ENCODE measurements around the gene BRSK1. TPM values are rescaled to one million over a fixed set of nuclear protein-coding genes. Genes with fewer than 3 reads are reported as not detected.

BRSK1 gene
- total and polyA plus RNA-seq, 2 experiments from 2014 or later: 0.55 to 1.9 TPM

DNA sequence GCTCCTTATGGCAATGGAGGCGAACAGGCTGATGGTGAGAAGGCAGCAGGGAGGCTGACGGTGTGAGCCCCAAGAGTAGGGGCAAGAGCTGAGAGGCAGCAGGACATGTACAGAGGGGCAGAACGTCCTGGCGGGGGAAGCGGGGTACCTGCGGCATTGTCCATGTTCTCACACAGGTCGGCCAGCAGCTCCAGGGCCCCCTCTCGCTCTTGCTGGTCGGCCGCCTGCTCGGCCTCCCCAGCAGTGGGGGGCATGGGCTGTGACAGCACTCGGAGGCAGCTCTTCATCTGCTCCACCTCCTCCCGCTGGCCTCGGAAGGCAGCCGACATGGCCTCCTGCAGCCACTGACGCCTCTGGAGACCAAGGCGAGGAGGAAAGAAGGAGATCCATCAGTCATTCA is 6.3 kb upstream of the BRSK1 start:
- no peak for TF ChIP-seq EZH2phosphoT487 (IDR thresholded peaks at IDR 0.05; ENCODE audit: insufficient read depth, low read depth)
- no peak for TF ChIP-seq EZH2 (IDR thresholded peaks at IDR 0.05; ENCODE audit: insufficient read depth, poor library complexity, severe bottlenecking)
- Histone ChIP-seq H3K4me3 (no peak overlapping the region), H3K4me1 (ENCODE audit: insufficient read depth) (peaks cover 7% of the 10 kb centered on the region; the same call in 1 of the 2 replicates), H2AFZ (no peak overlapping the region), H3K79me2 (ENCODE audit: insufficient read depth) (peaks cover 13% of the 10 kb centered on the region; the same call in 1 of the 2 replicates), H3K27me3 (replicated peaks; ENCODE audit: insufficient read depth) (no peaks in the 10 kb centered on the region), H3K36me3 (ENCODE audit: low read depth) (no peaks in the 10 kb centered on the region), H3F3A (ENCODE audit: insufficient read depth) (peaks cover 6% of the 10 kb centered on the region; the same call in 1 of the 2 replicates), H4K20me1 (ENCODE audit: insufficient read depth) (no peaks in the 10 kb centered on the region), H3K27ac (no peak overlapping the region), H3K4me2 (ENCODE audit: unreplicated experiment) (no peak overlapping the region), H3K9me3 (ENCODE audit: low read depth) (no peaks in the 10 kb centered on the region), H3K9ac (no peak overlapping the region), H3K9me2 (ENCODE audit: insufficient read depth) (no peaks in the 10 kb centered on the region)
- no peak for DNase-seq
- in situ Hi-C loops (cut with MboI): no loop called here
- whole genome bisulfite sequencing, 2 experiments (ENCODE audit: low coverage in 1 of 2, low lambda C conversion rate in 2 of 2, missing lambda C conversion rate in 2 of 2): 88 to 91% methylated on average over 15 to 17 of the region's 17 CpGs

DNA sequence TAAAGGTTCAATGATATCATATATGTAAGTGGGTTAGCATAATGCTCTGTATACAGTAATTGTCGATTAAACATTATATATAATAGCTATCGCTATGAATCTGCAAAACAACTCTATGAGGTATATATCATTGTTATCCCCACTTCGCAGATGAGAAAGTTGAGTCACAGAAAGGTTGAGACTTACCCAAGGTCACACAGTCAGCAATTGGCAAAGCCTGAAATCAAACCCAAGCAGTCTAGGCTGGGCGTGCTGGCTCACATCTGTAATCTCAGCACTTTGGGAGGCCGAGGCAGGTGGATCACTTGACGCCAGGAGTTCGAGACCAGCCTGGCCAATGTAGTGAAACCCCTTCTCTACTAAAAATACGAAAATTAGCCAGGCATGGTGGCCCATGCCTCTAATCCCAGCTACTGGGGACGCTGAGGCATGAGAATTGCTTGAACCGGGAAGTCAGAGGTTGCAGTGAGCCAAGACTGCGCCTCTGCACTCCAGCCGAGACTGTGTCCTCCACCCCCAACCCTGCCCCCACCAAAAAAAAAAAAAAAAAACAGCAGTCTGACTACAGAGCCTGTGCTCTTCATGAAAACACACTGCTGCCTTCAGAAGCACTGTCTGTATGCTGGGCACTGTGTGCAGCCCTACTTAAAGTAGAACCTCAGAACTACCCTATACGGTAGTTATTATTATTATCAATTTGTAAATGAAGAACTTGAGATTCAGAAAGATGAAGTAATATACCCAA is 5.2 kb upstream of the BRSK1 start:
- Histone ChIP-seq H3K27ac (no peak overlapping the region), H2AFZ (no peak overlapping the region), H3K79me2 (ENCODE audit: insufficient read depth) (peaks cover 13% of the 10 kb centered on the region; the same call in 1 of the 2 replicates), H3K36me3 (ENCODE audit: low read depth) (no peaks in the 10 kb centered on the region), H3F3A (ENCODE audit: insufficient read depth) (peaks cover 6% of the 10 kb centered on the region; the same call in 1 of the 2 replicates), H3K27me3 (replicated peaks; ENCODE audit: insufficient read depth) (no peaks in the 10 kb centered on the region), H3K9ac (peak overlapping the region; percentile 85; the same call in 1 of the 2 replicates), H3K4me2 (ENCODE audit: unreplicated experiment) (peak overlapping the region; percentile 73), H3K9me2 (ENCODE audit: insufficient read depth) (no peaks in the 10 kb centered on the region), H4K20me1 (ENCODE audit: insufficient read depth) (no peaks in the 10 kb centered on the region), H3K4me1 (ENCODE audit: insufficient read depth) (peaks cover 7% of the 10 kb centered on the region; the same call in 1 of the 2 replicates), H3K4me3 (peak overlapping the region; percentile 98), H3K9me3 (ENCODE audit: low read depth) (no peaks in the 10 kb centered on the region)
- WGBS, 2 experiments (ENCODE audit: low coverage in 1 of 2, low lambda C conversion rate in 2 of 2, missing lambda C conversion rate in 2 of 2): 91% methylated on average over 13 of the region's 13 CpGs
- no peak for DNase-seq
- in situ Hi-C loops (cut with MboI): no loop called here
- TF ChIP-seq EZH2phosphoT487 (IDR thresholded peaks at IDR 0.05; ENCODE audit: insufficient read depth, low read depth) (no peak), EZH2 (IDR thresholded peaks at IDR 0.05; ENCODE audit: insufficient read depth, poor library complexity, severe bottlenecking) (no peak)

DNA sequence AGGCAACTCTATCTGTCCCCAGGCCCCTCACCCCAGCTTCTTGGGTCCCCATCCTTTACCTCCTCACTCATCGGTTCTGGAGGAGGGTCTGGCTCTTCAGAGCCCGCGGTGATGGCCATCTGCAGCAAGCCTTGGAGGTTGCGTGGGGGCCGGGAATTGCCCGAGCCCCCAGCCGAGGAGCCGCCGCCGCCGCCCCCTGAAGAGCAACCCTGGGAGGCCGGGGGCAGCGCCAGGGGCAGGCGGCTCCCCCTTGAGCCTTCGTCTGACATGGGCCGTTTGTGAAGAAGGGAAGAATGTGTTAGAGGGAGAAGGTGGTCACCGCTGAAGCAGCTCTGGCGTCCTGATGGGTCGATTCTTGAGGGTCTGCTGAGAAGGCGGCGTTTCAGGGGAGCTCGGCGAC is 4.5 kb upstream of the BRSK1 start:
- H3K36me3 ChIP-seq (ENCODE audit: low read depth): no peaks in the 10 kb centered on the region
- H3K4me2 ChIP-seq (ENCODE audit: unreplicated experiment): peak overlapping the region; percentile 73
- H3K27me3 ChIP-seq (replicated peaks; ENCODE audit: insufficient read depth): no peaks in the 10 kb centered on the region
- peaks cover 6% of the 10 kb centered on the region; the same call in 1 of the 2 replicates for H3F3A ChIP-seq (ENCODE audit: insufficient read depth)
- WGBS, 2 experiments (ENCODE audit: low coverage in 1 of 2, low lambda C conversion rate in 2 of 2, missing lambda C conversion rate in 2 of 2): 3 to 5% methylated on average over 6 to 23 of the region's 23 CpGs
- H3K27ac ChIP-seq: peak overlapping the region; percentile 63
- H3K9me3 ChIP-seq (ENCODE audit: low read depth): no peaks in the 10 kb centered on the region
- H3K9ac ChIP-seq: peak overlapping the region; percentile 85
- no peaks in the 10 kb centered on the region for H3K9me2 ChIP-seq (ENCODE audit: insufficient read depth)
- peak overlapping the region; percentile 98 for H3K4me3 ChIP-seq
- peaks cover 7% of the 10 kb centered on the region; the same call in 1 of the 2 replicates for H3K4me1 ChIP-seq (ENCODE audit: insufficient read depth)
- no peaks in the 10 kb centered on the region for H4K20me1 ChIP-seq (ENCODE audit: insufficient read depth)
- TF ChIP-seq EZH2phosphoT487 (IDR thresholded peaks at IDR 0.05; ENCODE audit: insufficient read depth, low read depth) (no peak), EZH2 (IDR thresholded peaks at IDR 0.05; ENCODE audit: insufficient read depth, poor library complexity, severe bottlenecking) (no peak)
- in situ Hi-C loops (cut with MboI): no loop called here
- no peak for DNase-seq
- H3K79me2 ChIP-seq (ENCODE audit: insufficient read depth): peaks cover 13% of the 10 kb centered on the region; the same call in 1 of the 2 replicates
- peak overlapping the region; percentile 90 for H2AFZ ChIP-seq

DNA sequence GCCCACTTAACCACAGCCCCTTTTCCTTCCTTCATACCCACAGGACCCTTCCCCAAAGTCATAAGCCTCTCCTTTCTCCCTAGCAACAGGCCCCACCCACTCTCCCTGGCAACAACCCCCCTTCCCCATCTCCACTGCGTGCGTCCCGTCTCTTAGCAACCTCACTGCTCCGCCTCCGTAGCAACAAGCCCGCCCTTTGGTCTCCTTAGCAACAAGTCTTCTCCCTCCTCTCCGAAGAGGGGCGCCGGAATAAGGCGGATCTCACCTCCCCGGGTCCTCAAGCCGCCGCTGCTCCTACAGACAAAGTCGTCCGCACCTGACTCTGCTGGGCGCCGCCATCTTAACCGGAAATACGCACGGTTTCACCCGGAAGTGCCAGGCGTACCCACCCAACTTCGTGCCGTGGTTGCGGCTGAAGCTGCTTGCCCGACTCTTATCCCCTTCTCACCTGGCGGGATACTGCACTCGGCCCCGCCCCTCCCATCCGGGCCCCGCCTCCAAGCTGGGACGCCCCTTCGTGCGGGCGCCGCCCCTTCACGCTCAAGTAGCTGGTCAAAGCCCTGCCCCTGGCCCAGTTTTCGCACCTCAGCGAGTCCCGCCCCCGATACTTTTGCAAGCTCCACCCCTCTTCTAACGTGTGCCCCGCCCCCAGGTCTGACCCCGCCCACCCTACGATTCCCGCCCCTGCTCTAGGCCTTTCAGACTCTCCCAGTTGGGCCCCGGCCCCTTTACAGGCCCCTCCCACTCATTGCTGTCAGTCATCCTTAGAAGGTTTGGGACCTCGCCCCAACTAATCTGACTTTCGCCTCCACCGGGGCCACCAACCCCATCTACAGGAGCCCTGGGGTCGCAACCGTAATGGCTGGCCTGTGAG is 3.8 kb upstream of the BRSK1 start, which contains the start of gene HSPBP1:
HSPBP1 (minus strand) TSS at position 341 of the 874 bp plus-strand sequence. CDS start 502 bp downstream, outside the sequence.
- peak within 1 kb of the TSS; percentile 90 for H2AFZ ChIP-seq
- peak within 1 kb of the TSS; percentile 73 for H3K4me2 ChIP-seq (ENCODE audit: unreplicated experiment)
- H3K27me3 ChIP-seq (replicated peaks; ENCODE audit: insufficient read depth): no peaks in the 10 kb centered on the region
- in situ Hi-C loops (cut with MboI): no loop called here
- WGBS, 2 experiments (ENCODE audit: low coverage in 1 of 2, low lambda C conversion rate in 2 of 2, missing lambda C conversion rate in 2 of 2): 5 to 6% methylated on average over 41 to 49 of the region's 52 CpGs
- H3K79me2 ChIP-seq (ENCODE audit: insufficient read depth): peaks cover 13% of the 10 kb centered on the region; the same call in 1 of the 2 replicates
- TF ChIP-seq EZH2phosphoT487 (IDR thresholded peaks at IDR 0.05; ENCODE audit: insufficient read depth, low read depth) (no peak), EZH2 (IDR thresholded peaks at IDR 0.05; ENCODE audit: insufficient read depth, poor library complexity, severe bottlenecking) (no peak)
- H3K4me1 ChIP-seq (ENCODE audit: insufficient read depth): peaks cover 7% of the 10 kb centered on the region; the same call in 1 of the 2 replicates
- H3K9me2 ChIP-seq (ENCODE audit: insufficient read depth): no peaks in the 10 kb centered on the region
- H3K4me3 ChIP-seq: peak within 1 kb of the TSS; percentile 98
- H4K20me1 ChIP-seq (ENCODE audit: insufficient read depth): no peaks in the 10 kb centered on the region
- no peaks in the 10 kb centered on the region for H3K36me3 ChIP-seq (ENCODE audit: low read depth)
- H3F3A ChIP-seq (ENCODE audit: insufficient read depth): peaks cover 6% of the 10 kb centered on the region; the same call in 1 of the 2 replicates
- no peaks in the 10 kb centered on the region for H3K9me3 ChIP-seq (ENCODE audit: low read depth)
- peak; percentile 95 for DNase-seq
- H3K27ac ChIP-seq: peak within 1 kb of the TSS; percentile 63
- H3K9ac ChIP-seq: peak within 1 kb of the TSS; percentile 85
